CD1c-positive myeloid dendritic cell (primary cell): ENCODE measurements around the gene EPS15.

Source experiments
- DNase-seq: peaks from one replicate; pipeline ENCODE4 v3.0.0-alpha.2; 2016; ENCODE audit errors: extremely low spot score

The EPS15 gene

DNA sequence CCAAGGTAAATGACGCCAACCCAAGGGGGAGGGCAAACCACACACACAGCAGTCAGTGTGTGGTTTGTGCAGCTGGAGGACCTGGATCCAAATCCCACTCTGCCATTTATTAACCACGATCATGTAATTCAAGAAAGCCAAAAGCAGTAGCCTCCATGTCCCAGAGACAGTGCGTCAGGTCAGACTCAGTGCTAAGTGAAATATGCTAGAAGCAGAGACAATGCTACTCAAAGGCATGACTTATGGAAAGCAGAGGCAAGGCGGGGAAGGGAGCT, 202.3 kb downstream of the EPS15 start:
- no peak for DNase-seq

DNA sequence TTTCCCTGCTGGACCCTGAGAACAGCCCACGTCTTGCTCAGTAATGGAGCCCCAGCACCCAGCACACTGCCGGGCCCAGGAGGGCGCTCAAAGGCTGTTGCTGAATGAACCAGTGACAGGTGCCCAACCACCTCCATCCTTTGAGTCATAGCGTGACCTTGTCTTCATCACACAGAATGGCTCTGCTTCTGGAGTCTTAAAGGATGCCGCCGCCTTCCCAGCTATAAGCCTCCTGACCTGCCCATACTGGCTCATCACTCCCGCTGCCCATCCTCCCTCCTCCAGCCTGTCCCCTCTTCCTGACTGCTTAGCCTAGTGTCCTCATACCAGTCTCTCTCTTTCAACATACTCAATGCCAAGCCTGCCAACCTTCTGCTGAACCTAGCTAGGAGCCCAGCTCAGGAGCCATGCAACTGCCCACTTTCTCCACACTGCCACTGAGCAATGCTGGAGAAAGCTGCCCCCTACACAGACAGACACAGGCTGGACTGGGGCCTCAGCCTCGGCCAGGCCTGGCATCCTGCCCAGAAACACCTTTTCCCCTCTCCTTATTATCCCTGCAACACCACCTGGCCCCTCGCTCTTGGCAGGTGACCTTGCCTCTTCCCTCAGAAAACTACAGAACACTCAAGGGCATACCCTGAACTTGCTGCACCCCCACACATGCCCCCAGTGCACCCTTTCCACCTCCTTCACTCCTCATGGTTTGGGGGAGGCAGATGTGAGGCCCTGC, 202.8 kb downstream of the EPS15 start:
- no peak for DNase-seq

DNA sequence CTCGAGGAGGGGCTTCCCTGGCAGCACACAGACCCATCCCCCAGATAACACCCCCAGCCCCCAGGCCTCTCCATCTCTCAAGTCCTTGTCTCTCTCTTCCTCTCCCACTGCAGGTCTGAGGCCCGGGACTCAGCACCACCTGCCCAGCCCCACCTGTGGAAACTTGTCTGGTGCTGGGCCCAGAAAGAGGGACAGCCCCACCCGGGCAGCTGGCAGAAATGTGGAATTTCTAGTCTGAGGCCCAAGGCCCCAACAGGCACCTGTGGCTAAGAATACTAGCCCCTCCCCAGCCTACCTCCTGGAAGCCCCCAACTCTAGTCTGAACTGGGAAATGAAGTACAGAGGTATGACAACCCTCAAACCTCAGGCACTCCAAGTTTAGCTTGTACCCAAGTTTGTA, 204.1 kb downstream of the EPS15 start:
- DNase-seq: no peak

DNA sequence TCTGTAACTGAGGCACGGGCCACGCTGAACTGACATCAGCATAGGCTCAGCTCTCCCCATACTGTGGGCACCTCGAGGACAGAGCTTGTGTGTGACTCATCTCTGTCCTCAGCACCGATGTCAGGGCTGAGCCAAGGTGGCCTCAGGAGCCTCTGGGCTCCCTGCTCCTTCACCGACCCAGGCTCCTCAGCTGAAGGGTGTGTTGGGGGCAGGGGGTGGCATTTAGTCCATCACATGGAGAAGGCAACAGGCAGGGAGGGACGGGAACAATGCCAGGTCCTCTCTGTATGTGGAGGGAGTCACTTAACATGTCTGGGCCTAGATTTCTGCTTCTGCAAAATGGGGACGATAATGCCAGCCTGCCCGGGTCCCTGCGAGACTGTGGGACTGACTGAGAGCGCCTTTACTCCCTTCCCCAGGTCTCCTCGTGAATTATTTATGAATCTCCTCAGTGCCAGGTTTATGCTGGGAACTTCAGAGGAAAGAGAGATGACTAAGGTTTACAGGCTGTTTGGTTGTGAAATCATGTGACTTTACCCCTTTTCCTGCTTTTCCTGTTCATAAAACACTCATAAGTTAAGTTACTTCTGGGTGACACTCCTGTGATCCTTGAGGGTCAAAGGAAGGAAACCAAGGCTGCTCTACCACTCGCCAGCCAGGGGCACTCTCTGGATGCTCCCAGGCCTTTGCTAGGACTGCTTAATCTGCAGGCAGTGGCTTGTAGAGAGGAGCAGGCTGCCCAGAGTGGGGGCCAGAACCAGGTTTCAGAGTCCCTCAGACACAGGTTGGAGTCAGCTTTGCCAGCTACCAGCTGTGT, 204.9 kb downstream of the EPS15 start:
- no peak for DNase-seq

GRCh38 chr1:51313268-51313852, 205.7 kb downstream of the EPS15 start:
- DNase-seq: no peak

GRCh38 chr1:51312718-51313117, 206.3 kb downstream of the EPS15 start:
- DNase-seq: no peak

GRCh38 chr1:51311826-51312225, 207.2 kb downstream of the EPS15 start:
- no peak for DNase-seq

- DNase-seq: no peak
Measured at GRCh38 chr1:51310871-51311613, 208.0 kb downstream of the EPS15 start.

GRCh38 chr1:51309291-51309690, 209.8 kb downstream of the EPS15 start:
- DNase-seq: no peak

- no peak for DNase-seq
Measured at GRCh38 chr1:51308636-51309035, 210.4 kb downstream of the EPS15 start.

DNA sequence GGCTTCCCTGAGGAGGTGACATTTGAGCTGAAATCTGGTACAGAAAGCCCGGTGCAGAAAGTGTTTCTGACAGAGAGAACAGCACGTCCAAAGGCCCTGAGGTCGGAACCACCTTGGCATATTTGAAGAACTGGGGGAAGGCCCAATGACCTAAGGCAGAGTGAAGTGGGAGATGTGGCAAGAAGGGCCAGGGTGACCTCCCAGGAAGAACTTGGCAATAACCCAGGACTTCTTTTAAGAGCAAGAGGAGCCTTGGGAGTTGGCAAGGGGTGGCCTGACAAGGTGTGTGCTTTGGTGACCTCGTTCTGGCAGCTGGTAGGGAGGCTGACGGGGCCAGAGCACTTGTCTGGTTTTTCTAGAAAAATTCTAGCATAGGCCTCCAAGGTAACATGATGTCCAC, 212.1 kb downstream of the EPS15 start:
- no peak for DNase-seq

GRCh38 chr1:51305371-51305823, 213.7 kb downstream of the EPS15 start:
- no peak for DNase-seq

- no peak for DNase-seq
Measured at GRCh38 chr1:51304360-51304759, 214.7 kb downstream of the EPS15 start.
